ENCODE measurements around the gene CD302. TPM values are rescaled to one million over a fixed set of nuclear protein-coding genes. Genes with fewer than 3 reads are reported as not detected.

CD302 gene
- total and polyA plus RNA-seq, 10 of the 15 experiments (the other 5 are each of a cell fraction or from before 2014, with no cell fraction given) = 0.48 to 4.0 (median 2.1) TPM

DNA sequence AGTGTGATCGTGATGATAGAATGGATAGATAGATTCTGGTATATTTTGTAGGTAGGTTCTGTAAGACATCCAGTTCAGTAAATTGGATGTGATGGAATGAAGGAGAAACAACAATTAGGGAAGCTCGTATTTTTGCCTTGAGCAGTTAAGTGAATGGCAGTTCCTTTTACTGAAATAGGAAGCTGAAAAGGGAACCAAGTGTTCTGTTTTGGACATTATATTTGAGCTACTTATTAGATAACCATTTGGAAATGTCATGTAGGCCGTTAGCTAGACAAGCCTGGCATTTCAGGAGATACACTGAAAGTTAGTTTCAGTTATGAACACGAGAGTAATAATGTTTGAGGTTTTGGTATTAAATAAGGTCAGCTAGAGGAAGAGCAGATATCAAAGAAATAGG lies 44.2 kb downstream of the CD302 start:
- no peak for TF ChIP-seq POLR2AphosphoS2 (IDR thresholded peaks at IDR 0.05; ENCODE audit: low read depth, low read length)
- H3K36me3 ChIP-seq (ENCODE audit: control insufficient read depth in 2 of 2, insufficient read depth in 2 of 2, low read length in 1 of 2) = peaks cover 1 to 29% of the 10 kb centered on the region in 2 experiments
- no peak for FAIRE-seq

DNA sequence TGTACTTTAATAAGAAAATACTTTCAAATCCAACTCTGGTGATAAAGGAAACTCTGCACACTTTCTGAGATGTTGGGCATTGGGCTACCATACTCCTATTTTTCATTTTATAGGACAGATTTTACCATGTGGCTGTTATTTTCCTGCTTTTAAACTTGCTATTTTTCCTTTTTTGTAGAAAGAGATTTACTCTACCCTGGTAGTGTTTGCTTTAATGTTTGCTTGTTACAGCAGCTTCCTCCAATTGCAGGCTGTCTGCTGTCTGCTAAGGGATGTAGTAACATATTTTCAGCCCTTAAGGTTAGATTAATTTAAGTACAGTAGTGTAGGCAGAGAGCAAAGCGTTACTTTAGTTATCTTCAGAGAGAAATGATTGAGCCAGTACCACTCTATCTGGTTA lies 47.1 kb downstream of the CD302 start:
- Histone ChIP-seq H4K20me1 (ENCODE audit: control insufficient read depth, insufficient read depth) (no peaks in the 10 kb centered on the region; the same call in 1 of the 2 replicates), H3K4me2 (ENCODE audit: control insufficient read depth, insufficient read depth) (no peak overlapping the region), H3K36me3 (ENCODE audit: control insufficient read depth in 2 of 2, insufficient read depth in 2 of 2, low read length in 1 of 2) (peaks cover 4 to 44% of the 10 kb centered on the region in 2 experiments), H3K79me2 (ENCODE audit: control insufficient read depth, insufficient read depth, low read length) (peaks cover 17% of the 10 kb centered on the region), H3K9ac (ENCODE audit: control insufficient read depth, insufficient read depth, low read length) (no peak overlapping the region), H2AFZ (ENCODE audit: control insufficient read depth, low read depth, low read length) (no peak overlapping the region), H3K9me3 (replicated peaks; ENCODE audit: control insufficient read depth, insufficient read depth, low read length) (no peaks in the 10 kb centered on the region), H3K27me3 (replicated peaks in 1 of 2; ENCODE audit: control insufficient read depth in 2 of 2, insufficient read depth in 2 of 2, low read length in 1 of 2) (no peaks in the 10 kb centered on the region), H3K4me3 (no peak overlapping the region), H3K27ac (ENCODE audit: control insufficient read depth, insufficient read depth) (no peak overlapping the region), H3K4me1 (ENCODE audit: control insufficient read depth, insufficient read depth, low read length) (no peaks in the 10 kb centered on the region)
- DNase-seq (ENCODE audit: low read depth, low spot score) (no peak), ATAC-seq (no peak), FAIRE-seq (no peak)
- in situ Hi-C loops (cut with MboI) = no loop called here
- BruUV-seq (replicated peaks) = no TSS peak
- intact Hi-C loops (cut with micrococcal nuclease; ENCODE audit: unreplicated experiment) = no loop called here
- ChIA-PET SMC1A (ENCODE audit: uncharacterized antibody, unreplicated experiment) (no interaction called here), RAD21 (ENCODE audit: unreplicated experiment) (no interaction called here), CTCF (no interaction called here), POLR2A (no interaction called here)
- 100% methylated on average over 1 of the region's 1 CpG for WGBS (ENCODE audit: insufficient coverage, insufficient replicate concordance, low lambda C conversion rate, missing lambda C conversion rate)
- TF ChIP-seq STAT1 (conservative IDR thresholded peaks at IDR 0.05) = no peak
- no peak for TF ChIP-seq NR2C1 (IDR thresholded peaks at IDR 0.05)
- TF ChIP-seq MYB (IDR thresholded peaks at IDR 0.05; ENCODE audit: borderline replicate concordance, low read depth, low read length) = no peak
- no peak for TF ChIP-seq JUNB (IDR thresholded peaks at IDR 0.05)
- no peak for TF ChIP-seq BRCA1 (IDR thresholded peaks at IDR 0.05; ENCODE audit: low read depth, low read length)
- no peak for TF ChIP-seq SMC3 (IDR thresholded peaks at IDR 0.05; ENCODE audit: borderline replicate concordance, low read length)
- TF ChIP-seq, protein P1, sequence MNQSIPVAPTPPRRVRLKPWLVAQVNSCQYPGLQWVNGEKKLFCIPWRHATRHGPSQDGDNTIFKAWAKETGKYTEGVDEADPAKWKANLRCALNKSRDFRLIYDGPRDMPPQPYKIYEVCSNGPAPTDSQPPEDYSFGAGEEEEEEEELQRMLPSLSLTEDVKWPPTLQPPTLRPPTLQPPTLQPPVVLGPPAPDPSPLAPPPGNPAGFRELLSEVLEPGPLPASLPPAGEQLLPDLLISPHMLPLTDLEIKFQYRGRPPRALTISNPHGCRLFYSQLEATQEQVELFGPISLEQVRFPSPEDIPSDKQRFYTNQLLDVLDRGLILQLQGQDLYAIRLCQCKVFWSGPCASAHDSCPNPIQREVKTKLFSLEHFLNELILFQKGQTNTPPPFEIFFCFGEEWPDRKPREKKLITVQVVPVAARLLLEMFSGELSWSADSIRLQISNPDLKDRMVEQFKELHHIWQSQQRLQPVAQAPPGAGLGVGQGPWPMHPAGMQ (IDR thresholded peaks at IDR 0.05; ENCODE audit: borderline replicate concordance) = no peak
- no peak for TF ChIP-seq DPF2 (IDR thresholded peaks at IDR 0.05)
- TF ChIP-seq TAF1 (IDR thresholded peaks at IDR 0.05; ENCODE audit: borderline replicate concordance, low read depth, low read length) = no peak
- TF ChIP-seq FOS (IDR thresholded peaks at IDR 0.05; ENCODE audit: borderline replicate concordance, extremely low read depth, insufficient read length) = no peak
- TF ChIP-seq TBL1XR1 (IDR thresholded peaks at IDR 0.05; ENCODE audit: low read depth, low read length) = no peak
- TF ChIP-seq, protein P2, sequence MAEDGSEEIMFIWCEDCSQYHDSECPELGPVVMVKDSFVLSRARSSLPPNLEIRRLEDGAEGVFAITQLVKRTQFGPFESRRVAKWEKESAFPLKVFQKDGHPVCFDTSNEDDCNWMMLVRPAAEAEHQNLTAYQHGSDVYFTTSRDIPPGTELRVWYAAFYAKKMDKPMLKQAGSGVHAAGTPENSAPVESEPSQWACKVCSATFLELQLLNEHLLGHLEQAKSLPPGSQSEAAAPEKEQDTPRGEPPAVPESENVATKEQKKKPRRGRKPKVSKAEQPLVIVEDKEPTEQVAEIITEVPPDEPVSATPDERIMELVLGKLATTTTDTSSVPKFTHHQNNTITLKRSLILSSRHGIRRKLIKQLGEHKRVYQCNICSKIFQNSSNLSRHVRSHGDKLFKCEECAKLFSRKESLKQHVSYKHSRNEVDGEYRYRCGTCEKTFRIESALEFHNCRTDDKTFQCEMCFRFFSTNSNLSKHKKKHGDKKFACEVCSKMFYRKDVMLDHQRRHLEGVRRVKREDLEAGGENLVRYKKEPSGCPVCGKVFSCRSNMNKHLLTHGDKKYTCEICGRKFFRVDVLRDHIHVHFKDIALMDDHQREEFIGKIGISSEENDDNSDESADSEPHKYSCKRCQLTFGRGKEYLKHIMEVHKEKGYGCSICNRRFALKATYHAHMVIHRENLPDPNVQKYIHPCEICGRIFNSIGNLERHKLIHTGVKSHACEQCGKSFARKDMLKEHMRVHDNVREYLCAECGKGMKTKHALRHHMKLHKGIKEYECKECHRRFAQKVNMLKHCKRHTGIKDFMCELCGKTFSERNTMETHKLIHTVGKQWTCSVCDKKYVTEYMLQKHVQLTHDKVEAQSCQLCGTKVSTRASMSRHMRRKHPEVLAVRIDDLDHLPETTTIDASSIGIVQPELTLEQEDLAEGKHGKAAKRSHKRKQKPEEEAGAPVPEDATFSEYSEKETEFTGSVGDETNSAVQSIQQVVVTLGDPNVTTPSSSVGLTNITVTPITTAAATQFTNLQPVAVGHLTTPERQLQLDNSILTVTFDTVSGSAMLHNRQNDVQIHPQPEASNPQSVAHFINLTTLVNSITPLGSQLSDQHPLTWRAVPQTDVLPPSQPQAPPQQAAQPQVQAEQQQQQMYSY (CRISPR knock-in tag; IDR thresholded peaks at IDR 0.05) = no peak

More for the DNA sequence above, 44.2 kb downstream of the CD302 start:
- Histone ChIP-seq H2AFZ (ENCODE audit: control insufficient read depth, low read depth, low read length) (no peak overlapping the region), H4K20me1 (ENCODE audit: control insufficient read depth, insufficient read depth) (no peaks in the 10 kb centered on the region; the same call in 1 of the 2 replicates), H3K27ac (ENCODE audit: control insufficient read depth, insufficient read depth) (no peak overlapping the region), H3K79me2 (ENCODE audit: control insufficient read depth, insufficient read depth, low read length) (peaks cover 13% of the 10 kb centered on the region), H3K4me2 (ENCODE audit: control insufficient read depth, insufficient read depth) (no peak overlapping the region), H3K27me3 (replicated peaks in 1 of 2; ENCODE audit: control insufficient read depth in 2 of 2, insufficient read depth in 2 of 2, low read length in 1 of 2) (no peaks in the 10 kb centered on the region), H3K4me1 (ENCODE audit: control insufficient read depth, insufficient read depth, low read length) (no peaks in the 10 kb centered on the region), H3K9me3 (replicated peaks; ENCODE audit: control insufficient read depth, insufficient read depth, low read length) (no peaks in the 10 kb centered on the region), H3K9ac (ENCODE audit: control insufficient read depth, insufficient read depth, low read length) (no peak overlapping the region), H3K4me3 (no peak overlapping the region)
- ChIA-PET POLR2A (no interaction called here), SMC1A (ENCODE audit: uncharacterized antibody, unreplicated experiment) (interaction anchor here (0.9 to 1.2 kb wide), 2 partner anchors 16 to 36 kb away, joined by 4 read pairs; no protein-coding TSS in a partner anchor), CTCF (interaction anchor here (0.6 to 1.0 kb wide), 2 partner anchors 29 to 401 kb away, joined by 3 read pairs; no protein-coding TSS in a partner anchor), RAD21 (ENCODE audit: unreplicated experiment) (interaction anchor here (1.1 kb wide), 1 partner anchor 186 kb away, joined by 3 read pairs; no protein-coding TSS in a partner anchor)
- in situ Hi-C loops (cut with MboI) = no loop called here
- DNase-seq (ENCODE audit: low read depth, low spot score) (no peak), ATAC-seq (no peak)
- intact Hi-C loops (cut with micrococcal nuclease; ENCODE audit: unreplicated experiment) = no loop called here
- no TSS peak for BruUV-seq (replicated peaks)
- WGBS (ENCODE audit: insufficient coverage, insufficient replicate concordance, low lambda C conversion rate, missing lambda C conversion rate) = 82% methylated on average over 4 of the region's 4 CpGs
